H4 (cell line): ENCODE results near the gene RERE. TPM values are rescaled to one million over a fixed set of nuclear protein-coding genes. Genes with fewer than 3 reads are reported as not detected.

Source experiments
- DNase-seq: peaks from one replicate; pipeline ENCODE4 v3.0.0-alpha.2; 2015; ENCODE audit warnings: low spot score
- total RNA-seq: library from RNA; depleted of rRNA; stranded (reverse); fragments of >200 nt; shearing (Covaris generic); gene quantifications from 2 replicates; pipeline ENCODE4 v1.2.3, GENCODE V29; 2014

RERE gene
- total RNA-seq, 1 experiment from 2014 or later = 19.1 TPM

DNA sequence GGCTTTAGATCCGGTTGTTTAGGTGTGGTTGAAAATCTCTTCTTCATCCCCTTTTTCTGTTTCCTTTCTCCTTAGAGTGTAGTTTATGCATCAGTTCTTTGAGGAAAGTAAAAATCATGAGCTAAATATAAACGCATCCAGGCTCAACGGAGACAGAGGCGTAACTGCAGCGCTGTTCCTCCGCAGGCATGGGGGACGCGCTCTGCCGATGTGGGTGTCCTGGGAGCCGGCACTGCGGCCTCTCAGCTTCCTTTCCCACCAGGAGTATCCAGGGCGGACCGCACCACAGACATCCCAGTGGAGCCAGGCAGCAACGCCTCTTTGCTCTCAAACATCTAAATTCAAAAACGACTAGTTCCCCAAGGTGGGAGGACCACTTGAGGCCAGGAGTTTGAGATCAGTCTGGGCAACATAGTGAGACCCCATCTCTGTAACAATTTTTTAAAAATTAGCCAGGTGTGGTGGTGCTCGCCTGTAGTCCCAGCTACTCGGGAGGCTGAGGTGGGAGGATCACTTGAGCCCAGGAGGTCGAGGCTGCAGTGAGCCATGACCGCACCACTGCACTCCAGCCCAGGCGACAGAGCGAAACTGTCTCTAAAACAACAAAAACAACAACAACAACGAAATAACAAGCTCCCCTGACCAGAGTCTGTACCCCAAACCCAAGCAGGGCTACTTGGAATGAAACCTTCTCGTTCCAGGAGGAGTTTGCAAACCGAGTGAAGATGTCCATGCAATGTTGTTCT, 483.2 kb downstream of the RERE start:
- no peak for DNase-seq

DNA sequence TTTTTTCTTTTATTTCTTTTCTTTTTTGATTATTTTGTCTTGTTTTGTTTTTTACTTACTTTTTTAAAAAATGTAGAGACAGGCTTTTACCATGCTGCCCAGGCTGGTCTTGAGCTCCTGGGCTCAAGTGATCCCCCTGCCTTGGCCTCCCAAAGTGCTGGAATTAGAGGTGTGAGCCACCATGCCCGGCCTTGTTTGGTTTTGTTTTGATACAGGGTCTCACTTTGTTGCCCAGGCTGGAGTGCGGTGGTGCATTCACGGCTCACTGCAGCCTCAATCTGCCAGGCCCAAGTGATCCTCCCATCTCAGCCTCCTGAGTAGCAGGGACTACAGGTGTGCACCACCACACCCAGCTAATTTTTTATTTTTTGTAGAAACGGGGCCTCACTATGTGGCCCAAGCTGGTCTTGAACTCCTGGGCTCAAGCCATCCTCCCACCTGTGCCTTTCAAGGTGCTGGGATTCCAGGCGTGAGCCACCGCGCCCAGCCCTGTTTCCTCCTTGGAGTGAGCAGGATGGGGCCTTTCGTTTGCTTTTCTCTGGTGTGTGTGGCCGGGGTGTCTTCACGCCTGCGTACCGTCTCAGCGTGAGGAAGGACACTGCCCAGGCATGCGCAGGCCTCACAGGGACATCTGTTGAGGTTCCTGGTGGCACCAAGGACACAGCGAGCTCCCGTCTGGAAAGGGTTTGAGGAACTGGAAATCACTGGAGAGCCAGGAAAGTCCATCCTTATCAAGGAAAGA, 484.0 kb downstream of the RERE start:
- DNase-seq = no peak

DNA sequence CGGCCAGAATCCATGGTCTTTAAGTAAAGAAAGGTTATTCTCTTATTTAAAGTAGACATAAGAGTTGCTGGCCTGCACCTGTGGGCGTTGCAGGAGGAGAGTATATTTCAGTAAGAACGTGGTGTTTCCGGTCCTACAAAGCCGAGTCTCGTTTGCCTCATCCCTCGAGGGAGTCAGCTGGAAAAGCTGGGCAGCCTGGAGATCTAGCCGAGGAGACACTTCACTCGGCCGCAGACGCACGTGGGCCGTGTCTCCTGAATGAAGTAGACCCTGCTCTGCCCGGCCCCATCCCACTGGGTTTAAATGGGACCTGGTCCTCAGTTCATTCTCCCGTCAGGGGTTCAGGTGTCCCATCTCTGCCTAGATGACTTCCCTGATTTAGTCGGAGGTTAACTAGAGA, 484.6 kb downstream of the RERE start:
- no peak for DNase-seq

DNA sequence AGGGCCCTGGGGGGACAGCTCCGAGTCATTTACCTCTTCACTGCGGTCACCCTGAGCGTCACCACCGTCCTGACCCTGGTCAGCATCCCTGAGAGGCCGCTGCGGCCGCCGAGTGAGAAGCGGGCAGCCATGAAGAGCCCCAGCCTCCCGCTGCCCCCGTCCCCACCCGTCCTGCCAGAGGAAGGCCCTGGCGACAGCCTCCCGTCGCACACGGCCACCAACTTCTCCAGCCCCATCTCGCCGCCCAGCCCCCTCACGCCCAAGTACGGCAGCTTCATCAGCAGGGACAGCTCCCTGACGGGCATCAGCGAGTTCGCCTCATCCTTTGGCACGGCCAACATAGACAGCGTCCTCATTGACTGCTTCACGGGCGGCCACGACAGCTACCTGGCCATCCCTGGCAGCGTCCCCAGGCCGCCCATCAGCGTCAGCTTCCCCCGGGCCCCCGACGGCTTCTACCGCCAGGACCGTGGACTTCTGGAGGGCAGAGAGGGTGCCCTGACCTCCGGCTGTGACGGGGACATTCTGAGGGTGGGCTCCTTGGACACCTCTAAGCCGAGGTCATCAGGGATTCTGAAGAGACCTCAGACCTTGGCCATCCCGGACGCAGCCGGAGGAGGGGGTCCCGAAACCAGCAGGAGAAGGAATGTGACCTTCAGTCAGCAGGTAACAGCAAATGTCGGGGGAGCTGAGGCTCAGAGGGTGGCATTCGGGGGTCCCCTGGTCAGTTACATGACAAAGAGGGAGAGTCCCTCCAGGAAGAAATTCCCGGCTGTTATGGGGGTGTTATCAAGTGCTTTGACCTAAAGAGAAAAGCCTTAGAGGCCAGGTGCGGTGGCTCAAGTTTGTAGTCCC, 486.9 kb downstream of the RERE start:
- no peak for DNase-seq

DNA sequence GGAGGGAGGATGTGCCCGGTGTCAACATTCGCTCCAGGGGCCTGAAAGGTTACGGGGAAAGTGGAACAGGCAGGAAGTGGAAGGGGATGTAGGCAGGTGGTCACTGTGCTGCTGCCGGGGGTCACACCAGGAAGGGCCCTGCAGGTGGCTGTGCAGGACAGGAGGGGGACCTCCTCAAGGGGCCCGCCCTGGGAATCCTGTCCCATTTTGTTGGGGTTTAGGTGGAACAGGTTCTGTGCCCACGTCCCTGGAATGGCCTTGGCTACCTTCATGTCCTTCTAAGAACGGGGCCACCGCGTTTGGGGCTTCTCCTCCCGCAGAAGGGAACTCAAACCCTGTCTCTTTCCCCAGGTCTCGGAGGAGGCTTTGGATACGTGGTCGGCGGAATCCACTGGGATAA, 487.6 kb downstream of the RERE start:
- DNase-seq = no peak

DNA sequence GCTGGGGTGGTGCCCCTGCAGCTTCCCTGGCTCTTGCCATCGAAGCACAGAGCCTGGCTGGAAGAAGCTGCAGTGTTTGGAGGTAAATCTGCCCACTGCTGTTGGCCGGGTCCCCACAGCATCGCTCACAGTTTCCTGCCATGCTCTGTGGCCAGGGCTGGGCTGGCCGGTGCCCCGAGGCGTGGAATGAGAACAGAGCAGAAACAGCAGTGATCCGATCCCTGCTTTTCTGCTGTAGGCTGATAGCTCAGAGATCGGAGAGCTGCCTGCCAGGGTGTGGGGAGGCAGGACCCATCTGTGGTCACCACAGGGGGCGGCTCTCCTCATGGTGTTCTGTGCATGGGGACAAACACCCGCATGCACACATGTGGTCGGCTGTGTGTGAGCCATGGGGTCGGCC, 488.0 kb downstream of the RERE start:
- no peak for DNase-seq

DNA sequence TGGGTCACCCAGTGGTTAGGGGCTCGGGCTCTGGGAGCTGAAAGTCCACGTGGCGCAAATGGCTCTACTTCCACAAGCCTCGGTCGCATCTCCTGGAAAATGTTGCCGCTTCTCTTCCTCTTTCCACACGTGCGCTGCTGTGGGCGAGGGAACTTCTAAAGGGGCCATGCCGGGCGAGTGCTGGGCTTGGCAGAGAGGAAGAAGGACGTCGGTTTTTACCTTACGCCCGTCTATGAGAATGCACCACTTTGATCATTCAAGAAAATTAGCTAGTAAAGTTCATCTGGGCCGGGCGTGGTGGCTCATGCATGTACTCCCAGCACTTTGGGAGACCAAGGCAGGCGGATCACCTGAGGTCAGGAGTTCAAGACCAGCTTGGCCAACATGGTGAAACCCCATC, 489.2 kb downstream of the RERE start:
- no peak for DNase-seq

DNA sequence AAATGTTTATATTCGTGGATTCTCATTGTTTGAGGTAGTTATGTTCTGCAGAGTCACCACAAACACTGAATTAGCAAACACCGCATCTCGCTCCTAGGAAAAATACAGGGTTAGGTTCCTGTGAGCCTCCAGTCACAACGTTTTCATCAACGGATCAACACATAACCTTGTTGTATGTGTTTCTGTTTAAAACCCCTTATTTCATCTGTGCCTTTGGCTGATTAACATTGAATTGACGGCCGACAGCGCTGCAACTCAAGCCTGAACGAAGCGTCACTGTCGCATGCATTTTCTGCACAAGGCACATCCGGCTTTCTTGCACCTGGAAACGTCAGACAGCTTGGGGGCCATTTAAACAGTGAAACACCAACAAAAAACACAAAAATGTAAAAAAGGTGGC, 491.2 kb downstream of the RERE start:
- no peak for DNase-seq

DNA sequence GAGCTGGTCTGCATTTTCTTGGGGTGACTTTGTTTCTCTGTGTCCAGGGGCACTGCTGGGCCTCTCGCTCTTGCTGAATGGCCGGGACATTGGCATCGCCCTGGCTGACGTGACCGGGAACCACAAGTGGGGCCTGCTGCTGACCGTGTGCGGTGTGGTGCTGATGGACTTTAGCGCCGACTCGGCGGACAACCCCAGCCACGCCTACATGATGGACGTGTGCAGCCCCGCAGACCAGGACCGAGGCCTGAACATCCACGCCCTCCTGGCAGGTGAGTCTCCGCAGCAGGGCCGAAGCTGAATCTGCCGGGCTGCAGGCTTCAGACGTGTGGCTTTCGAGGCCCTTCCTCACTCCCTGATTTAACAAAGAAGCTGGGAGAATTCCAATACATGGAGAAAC, 491.7 kb downstream of the RERE start:
- DNase-seq = no peak

DNA sequence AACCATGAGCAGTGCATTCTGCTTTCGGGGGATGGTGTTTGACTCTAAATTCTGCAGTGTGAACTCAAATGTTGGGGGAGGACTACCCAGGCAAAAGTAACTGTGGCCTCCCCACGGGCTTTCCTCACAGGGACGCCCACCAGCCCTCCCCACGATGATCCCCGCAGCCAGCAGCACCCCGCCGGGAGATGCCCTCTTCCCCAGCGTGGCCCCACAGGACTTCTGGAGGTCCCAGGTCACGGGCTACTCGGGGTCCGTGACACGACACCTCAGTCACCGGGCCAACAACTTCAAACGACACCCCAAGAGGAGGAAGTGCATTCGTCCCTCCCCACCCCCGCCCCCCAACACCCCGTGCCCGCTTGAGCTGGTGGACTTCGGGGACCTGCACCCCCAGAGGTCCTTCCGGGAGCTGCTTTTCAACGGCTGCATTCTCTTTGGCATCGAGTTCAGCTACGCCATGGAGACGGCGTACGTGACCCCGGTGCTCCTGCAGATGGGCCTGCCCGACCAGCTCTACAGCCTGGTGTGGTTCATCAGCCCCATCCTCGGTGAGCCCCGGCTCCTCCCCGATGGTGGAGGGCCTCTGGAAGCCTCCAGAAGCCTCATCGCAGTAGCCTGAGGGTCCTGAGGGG, 493.1 kb downstream of the RERE start:
- no peak for DNase-seq

DNA sequence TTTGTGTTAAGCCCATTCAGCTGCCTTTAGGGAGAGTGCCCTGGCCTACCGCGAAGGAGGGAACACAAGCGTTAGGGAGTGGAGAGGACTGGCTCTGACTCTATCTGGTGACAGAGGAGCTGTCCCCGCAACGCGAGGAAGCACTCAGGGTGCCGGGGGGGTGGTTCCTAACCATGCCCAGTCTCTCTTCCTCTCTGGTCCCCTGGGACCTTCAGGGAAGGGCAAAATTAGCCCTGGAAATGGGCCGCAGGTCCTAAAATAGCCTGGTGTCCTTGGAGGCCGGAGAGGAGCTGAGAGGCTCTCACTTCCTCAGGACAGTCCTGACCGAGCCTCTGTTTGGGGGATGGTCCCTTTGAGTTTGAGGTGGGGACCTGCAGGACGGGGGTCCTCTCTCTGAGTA, 493.7 kb downstream of the RERE start:
- no peak for DNase-seq

DNA sequence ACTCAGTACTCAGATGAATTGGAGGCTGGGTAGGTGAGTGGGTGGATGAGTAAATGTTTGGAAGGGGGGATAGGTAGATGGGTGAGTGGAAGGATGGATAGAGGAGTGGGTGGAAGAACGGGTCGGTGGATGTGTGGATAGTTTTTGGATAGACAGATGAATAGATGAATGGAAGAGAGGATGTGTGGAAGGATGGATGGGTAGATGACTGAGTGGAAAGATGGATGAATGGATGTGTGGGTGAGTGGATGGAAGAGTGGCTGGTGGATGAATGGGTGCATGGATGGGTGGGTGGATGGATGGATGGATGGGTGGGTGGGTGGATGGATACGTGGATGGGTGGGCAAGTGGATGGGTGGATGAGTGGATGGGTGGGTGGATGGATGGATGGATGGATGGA, 495.8 kb downstream of the RERE start:
- no peak for DNase-seq

DNA sequence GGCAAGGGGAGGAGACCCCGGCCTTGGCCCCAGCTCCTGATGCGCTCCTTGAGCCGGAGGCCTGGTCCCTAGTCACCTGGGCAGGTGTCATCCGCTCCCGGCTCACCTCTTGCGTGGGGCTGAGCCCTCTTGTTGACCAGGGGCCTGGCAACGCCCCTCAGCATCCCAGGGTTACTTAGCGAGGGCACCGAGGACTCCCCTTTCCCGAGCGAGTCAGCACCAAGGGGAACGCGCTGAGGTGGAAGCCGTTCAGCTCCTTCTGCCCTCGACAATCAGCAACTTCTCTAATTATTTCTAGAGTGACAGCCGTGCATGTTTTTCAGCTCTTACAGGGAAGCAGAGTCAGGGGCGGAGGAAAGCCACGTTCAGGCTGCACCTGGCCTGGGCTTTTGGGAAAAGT, 499.0 kb downstream of the RERE start:
- no peak for DNase-seq

DNA sequence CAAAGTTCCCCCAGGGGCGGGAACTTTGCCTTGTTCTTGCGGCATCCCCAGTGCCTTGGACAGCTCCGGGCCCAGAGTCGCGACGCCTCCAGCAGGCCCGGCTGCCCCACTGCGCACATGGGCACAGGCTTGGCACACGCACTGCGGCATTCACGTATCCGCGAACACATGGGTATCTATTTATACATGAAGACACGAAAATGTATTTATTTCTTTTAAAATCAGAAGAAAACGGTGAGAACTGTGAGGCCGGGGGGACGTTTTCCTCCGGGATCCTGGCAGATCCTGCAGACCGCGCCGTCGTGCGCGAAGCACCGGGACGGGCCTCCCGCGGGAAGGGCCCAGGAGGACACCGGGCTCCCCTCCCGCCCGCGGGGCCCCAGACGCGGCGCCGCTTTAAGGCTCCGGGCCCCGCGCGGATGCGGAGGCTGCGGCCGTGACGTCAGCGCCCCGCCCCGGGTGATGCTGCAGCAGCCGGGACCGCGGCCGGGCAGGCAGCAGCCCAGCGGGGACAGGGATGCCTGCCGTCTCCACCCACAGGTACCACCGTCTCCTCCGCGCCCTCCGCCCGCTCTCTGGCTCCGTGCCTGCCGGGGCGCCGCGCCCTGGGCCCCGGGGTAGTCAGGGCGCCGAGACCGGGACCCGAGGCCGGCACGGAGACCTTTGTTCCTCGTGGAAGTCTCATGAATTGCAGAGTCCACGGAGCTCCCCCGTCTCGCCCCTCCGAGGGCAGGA, 499.6 kb downstream of the RERE start, which contains the start of gene SLC45A1:
TSS of gene SLC45A1 (plus strand) at position 468 of the 735 bp plus-strand sequence. CDS start 6,216 bp downstream, outside the sequence.
- DNase-seq = no peak

DNA sequence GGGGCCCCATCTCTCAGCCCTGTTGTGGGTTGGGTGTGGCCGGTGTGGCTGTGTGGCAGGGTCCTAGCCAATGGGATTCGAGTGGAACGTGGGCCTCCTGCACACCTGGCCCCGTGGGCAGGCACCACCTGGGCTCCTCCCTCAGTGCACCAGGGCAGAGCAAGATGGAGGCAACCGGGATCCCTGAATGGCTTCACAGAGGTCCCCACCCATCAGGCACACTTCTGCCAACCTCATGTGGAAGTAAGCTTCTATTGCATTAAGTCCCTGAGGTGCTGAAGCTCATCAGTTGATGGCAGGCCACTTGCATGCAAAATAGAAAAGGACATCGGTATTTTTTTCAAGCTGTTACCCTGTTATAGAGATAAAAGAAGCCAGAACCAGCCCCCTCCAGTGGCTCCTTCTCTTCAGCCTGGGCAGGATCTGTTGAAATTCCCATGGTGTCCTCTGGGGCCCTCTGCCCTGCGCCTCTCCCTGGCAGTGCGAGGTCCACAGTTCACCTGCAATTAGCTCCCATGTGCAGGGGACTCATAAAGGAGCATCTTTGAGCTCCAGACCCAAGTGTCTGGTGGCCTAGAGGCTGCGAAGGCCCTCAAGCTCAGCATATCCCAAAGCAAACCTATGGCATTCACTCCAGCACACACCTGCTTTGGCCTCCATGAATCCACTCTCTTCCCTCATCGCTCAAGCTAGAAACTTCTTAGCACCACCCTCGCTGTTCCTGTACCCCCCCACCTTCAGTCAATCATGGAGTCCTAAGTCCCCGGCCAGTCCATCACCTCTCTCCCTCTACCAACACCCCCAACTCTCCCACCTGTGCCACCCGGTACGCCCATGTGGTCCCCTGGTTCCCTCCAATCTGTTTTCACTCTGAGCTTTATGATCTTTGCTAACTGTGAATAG, 501.6 kb downstream of the RERE start:
- no peak for DNase-seq

DNA sequence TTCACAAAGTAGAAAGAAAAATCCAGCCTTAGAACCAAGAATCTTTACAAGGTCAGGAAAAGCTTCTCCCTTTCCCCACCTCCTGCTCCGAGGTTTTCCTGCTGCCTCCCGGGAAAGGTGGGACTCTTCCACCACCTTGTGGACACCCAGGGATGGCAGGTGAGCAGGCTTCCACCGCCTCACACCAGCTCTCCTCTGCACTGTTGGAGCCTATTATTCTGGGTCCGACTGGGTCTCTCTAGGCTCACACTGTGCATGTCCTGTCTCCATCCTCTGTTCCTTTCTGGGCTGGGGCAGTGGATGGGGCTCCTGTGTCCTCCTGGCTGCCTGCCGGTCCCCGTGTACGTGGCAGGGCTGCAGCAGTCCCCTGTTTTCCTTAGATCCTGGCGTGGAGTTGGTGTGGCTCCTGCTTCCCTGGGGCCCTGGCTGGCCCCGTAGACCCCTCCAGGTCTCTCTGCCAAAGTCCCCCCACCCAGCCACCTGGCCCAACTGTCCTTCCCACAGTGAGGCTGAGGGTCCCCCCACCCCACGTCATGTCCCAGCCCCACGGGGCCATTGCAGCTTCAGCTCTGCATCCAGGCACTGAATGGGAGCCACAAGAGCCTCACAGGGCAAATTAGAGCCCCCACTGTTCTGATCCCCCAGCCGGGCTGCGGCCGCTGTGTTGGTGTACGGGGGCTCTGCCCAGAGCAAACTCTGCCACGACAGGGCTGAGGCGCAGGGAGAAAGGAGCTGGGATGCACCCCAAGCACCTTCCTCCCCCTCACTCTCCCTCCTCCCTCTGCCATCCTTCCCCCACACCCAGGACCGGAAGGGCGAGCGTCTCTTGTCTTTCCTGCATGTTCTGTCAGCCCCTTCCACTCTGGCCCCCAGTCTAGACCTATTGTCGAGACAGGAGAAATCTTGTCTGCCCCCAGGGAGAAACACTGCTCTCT, 502.8 kb downstream of the RERE start:
- peak; percentile 82 for DNase-seq

DNA sequence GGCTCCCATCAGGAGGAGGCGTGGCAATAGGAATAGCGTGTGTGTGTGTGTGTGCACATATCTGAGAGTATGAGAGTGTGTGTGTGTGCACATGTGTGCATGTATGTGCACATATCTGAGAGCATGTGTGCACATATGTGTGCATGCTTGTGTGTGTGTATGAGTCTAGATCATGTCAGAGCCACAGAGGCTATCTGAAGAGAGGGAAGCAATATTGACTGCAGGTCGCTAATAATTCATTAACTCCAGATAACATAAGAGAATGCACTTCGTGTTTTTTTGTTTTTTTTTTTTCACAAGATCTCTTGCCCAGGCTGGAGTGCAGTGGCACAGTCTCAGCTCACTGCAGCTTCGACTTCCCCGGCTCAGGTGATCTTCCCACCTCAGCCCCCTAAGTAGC, 504.2 kb downstream of the RERE start:
- no peak for DNase-seq

DNA sequence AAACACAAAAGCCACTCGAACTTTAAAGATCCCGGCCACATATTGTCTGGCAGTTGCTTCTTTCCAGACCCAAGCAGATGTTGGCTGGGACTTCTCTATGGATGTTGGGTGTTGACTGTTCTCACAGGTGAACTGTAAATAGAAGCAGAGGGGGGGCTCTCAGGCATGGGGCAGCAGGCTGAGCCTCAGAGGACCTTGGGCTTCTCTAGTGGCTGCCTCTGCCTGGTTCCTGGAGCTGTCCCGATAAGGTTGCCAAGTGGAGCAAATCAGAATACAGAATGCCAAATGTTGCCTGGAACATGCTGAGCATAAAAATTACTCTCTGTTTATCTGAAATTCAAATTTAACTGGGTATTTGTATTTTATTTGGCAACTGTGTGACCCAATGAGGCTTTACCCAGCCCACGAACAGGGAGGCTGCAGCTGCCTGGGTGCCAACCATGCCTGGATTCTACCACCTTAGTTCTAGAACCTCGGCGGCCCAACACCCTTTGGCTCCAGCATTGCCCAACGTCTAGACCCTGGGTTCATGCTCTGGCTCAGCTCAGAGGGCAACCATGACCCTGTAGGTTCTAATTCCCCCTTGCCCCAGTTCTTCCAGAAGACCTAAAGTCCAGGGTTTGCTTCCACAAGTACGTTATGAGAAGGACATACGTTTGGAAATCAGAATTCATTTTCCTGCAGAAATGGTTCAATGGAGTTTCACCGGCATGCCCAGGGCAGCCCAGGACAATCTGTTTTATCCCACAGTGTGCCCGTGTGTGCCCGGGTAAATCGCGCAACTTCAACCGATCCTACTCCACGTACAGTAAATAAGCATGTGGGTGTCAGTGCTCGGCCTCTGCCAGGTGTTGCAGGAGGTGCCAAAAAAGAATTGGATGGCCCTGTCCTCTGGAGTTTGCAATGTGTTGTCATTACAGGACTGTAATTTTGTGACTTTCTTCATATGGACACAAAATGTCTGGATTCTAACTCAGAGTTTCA, 504.9 kb downstream of the RERE start:
- DNase-seq = no peak
